ENCODE data around the gene NUCB1. TPM values are rescaled to one million over a fixed set of nuclear protein-coding genes. Genes with fewer than 3 reads are reported as not detected.
A peak's percentile ranks its signal among the peaks of the same experiment; 100 is the strongest.

The NUCB1 gene
- total RNA-seq (107 TPM), polyA plus RNA-seq (478 TPM)

GRCh38 chr19:48899781-48900476 is at the start of gene NUCB1:
Gene NUCB1 (plus strand): TSS chr19:48900312. CDS start chr19:48900797, 485 bp downstream.
- H3K4me1 ChIP-seq (ENCODE audit: insufficient read depth), result peaks cover 2% of the 10 kb centered on the region
- H3K27ac ChIP-seq (ENCODE audit: low read depth), result peak within 1 kb of the TSS; percentile 68
- peak within 1 kb of the TSS; percentile 69 for H3K4me3 ChIP-seq (ENCODE audit: low read depth, low read length)
- DNase-seq (ENCODE audit: extremely low spot score), result peak; percentile 99
- WGBS, result 7% methylated on average over 34 of the region's 34 CpGs
- H3K36me3 ChIP-seq (ENCODE audit: insufficient read depth), result no peaks in the 10 kb centered on the region

- H3K4me1 ChIP-seq (ENCODE audit: insufficient read depth), result no peaks in the 10 kb centered on the region
- no peak for DNase-seq (ENCODE audit: extremely low spot score)
- WGBS, result 88% methylated on average over 4 of the region's 4 CpGs
- H3K4me3 ChIP-seq (ENCODE audit: low read depth, low read length), result no peak overlapping the region
- H3K27ac ChIP-seq (ENCODE audit: low read depth), result no peak overlapping the region
- H3K36me3 ChIP-seq (ENCODE audit: insufficient read depth), result peaks cover 4% of the 10 kb centered on the region
Measured at GRCh38 chr19:48852292-48852691, 47.8 kb upstream of the NUCB1 start.

GRCh38 chr19:48853483-48853882 is 46.6 kb upstream of the NUCB1 start:
- H3K27ac ChIP-seq (ENCODE audit: low read depth), result no peak overlapping the region
- peaks cover 4% of the 10 kb centered on the region for H3K36me3 ChIP-seq (ENCODE audit: insufficient read depth)
- no peaks in the 10 kb centered on the region for H3K4me1 ChIP-seq (ENCODE audit: insufficient read depth)
- no peak for DNase-seq (ENCODE audit: extremely low spot score)
- no peak overlapping the region for H3K4me3 ChIP-seq (ENCODE audit: low read depth, low read length)
- WGBS, result 91% methylated on average over 8 of the region's 8 CpGs

- 82% methylated on average over 7 of the region's 7 CpGs for WGBS
- Histone ChIP-seq H3K4me3 (ENCODE audit: low read depth, low read length) (no peak overlapping the region), H3K4me1 (ENCODE audit: insufficient read depth) (no peaks in the 10 kb centered on the region), H3K27ac (ENCODE audit: low read depth) (no peak overlapping the region), H3K36me3 (ENCODE audit: insufficient read depth) (peaks cover 4% of the 10 kb centered on the region)
- DNase-seq (ENCODE audit: extremely low spot score), result no peak
Measured at GRCh38 chr19:48854103-48854502, 46.0 kb upstream of the NUCB1 start.

GRCh38 chr19:48856921-48857320 is 43.2 kb upstream of the NUCB1 start:
- peaks cover 4% of the 10 kb centered on the region for H3K36me3 ChIP-seq (ENCODE audit: insufficient read depth)
- H3K4me1 ChIP-seq (ENCODE audit: insufficient read depth), result no peaks in the 10 kb centered on the region
- DNase-seq (ENCODE audit: extremely low spot score), result no peak
- no peak overlapping the region for H3K27ac ChIP-seq (ENCODE audit: low read depth)
- WGBS, result 96% methylated on average over 6 of the region's 6 CpGs
- no peak overlapping the region for H3K4me3 ChIP-seq (ENCODE audit: low read depth, low read length)

- DNase-seq (ENCODE audit: extremely low spot score), result no peak
- Histone ChIP-seq H3K4me3 (ENCODE audit: low read depth, low read length) (no peak overlapping the region), H3K4me1 (ENCODE audit: insufficient read depth) (no peaks in the 10 kb centered on the region), H3K27ac (ENCODE audit: low read depth) (no peak overlapping the region), H3K36me3 (ENCODE audit: insufficient read depth) (no peaks in the 10 kb centered on the region)
- WGBS, result 52% methylated on average over 34 of the region's 34 CpGs
Measured at GRCh38 chr19:48858984-48859710, 41.0 kb upstream of the NUCB1 start.

GRCh38 chr19:48859711-48860572 is 40.2 kb upstream of the NUCB1 start:
- H3K4me1 ChIP-seq (ENCODE audit: insufficient read depth), result no peaks in the 10 kb centered on the region
- H3K27ac ChIP-seq (ENCODE audit: low read depth), result no peak overlapping the region
- H3K36me3 ChIP-seq (ENCODE audit: insufficient read depth), result no peaks in the 10 kb centered on the region
- no peak for DNase-seq (ENCODE audit: extremely low spot score)
- no peak overlapping the region for H3K4me3 ChIP-seq (ENCODE audit: low read depth, low read length)
- 81% methylated on average over 30 of the region's 30 CpGs for WGBS

- Histone ChIP-seq H3K27ac (ENCODE audit: low read depth) (no peak overlapping the region), H3K36me3 (ENCODE audit: insufficient read depth) (no peaks in the 10 kb centered on the region), H3K4me1 (ENCODE audit: insufficient read depth) (no peaks in the 10 kb centered on the region), H3K4me3 (ENCODE audit: low read depth, low read length) (no peak overlapping the region)
- 84% methylated on average over 18 of the region's 18 CpGs for WGBS
- DNase-seq (ENCODE audit: extremely low spot score), result no peak
Measured at GRCh38 chr19:48861313-48861712, 38.8 kb upstream of the NUCB1 start.

GRCh38 chr19:48862827-48863226 is 37.3 kb upstream of the NUCB1 start:
- Histone ChIP-seq H3K27ac (ENCODE audit: low read depth) (no peak overlapping the region), H3K4me1 (ENCODE audit: insufficient read depth) (no peaks in the 10 kb centered on the region), H3K36me3 (ENCODE audit: insufficient read depth) (no peaks in the 10 kb centered on the region), H3K4me3 (ENCODE audit: low read depth, low read length) (no peak overlapping the region)
- DNase-seq (ENCODE audit: extremely low spot score), result no peak
- WGBS, result 83% methylated on average over 7 of the region's 7 CpGs

- no peak for DNase-seq (ENCODE audit: extremely low spot score)
- Histone ChIP-seq H3K36me3 (ENCODE audit: insufficient read depth) (no peaks in the 10 kb centered on the region), H3K4me1 (ENCODE audit: insufficient read depth) (peaks cover 1% of the 10 kb centered on the region), H3K4me3 (ENCODE audit: low read depth, low read length) (no peak overlapping the region), H3K27ac (ENCODE audit: low read depth) (no peak overlapping the region)
- WGBS, result 60% methylated on average over 6 of the region's 6 CpGs
Measured at GRCh38 chr19:48866692-48867091, 33.4 kb upstream of the NUCB1 start.

GRCh38 chr19:48867123-48867745 is 32.9 kb upstream of the NUCB1 start:
- DNase-seq (ENCODE audit: extremely low spot score), result no peak
- H3K27ac ChIP-seq (ENCODE audit: low read depth), result no peak overlapping the region
- 63% methylated on average over 14 of the region's 14 CpGs for WGBS
- no peaks in the 10 kb centered on the region for H3K36me3 ChIP-seq (ENCODE audit: insufficient read depth)
- peaks cover 3% of the 10 kb centered on the region for H3K4me1 ChIP-seq (ENCODE audit: insufficient read depth)
- H3K4me3 ChIP-seq (ENCODE audit: low read depth, low read length), result no peak overlapping the region

GRCh38 chr19:48867746-48868113 is 32.4 kb upstream of the NUCB1 start:
- no peak for DNase-seq (ENCODE audit: extremely low spot score)
- no peak overlapping the region for H3K27ac ChIP-seq (ENCODE audit: low read depth)
- 52% methylated on average over 7 of the region's 7 CpGs for WGBS
- peaks cover 3% of the 10 kb centered on the region for H3K4me1 ChIP-seq (ENCODE audit: insufficient read depth)
- H3K4me3 ChIP-seq (ENCODE audit: low read depth, low read length), result no peak overlapping the region
- H3K36me3 ChIP-seq (ENCODE audit: insufficient read depth), result no peaks in the 10 kb centered on the region

GRCh38 chr19:48868114-48868886 is 31.8 kb upstream of the NUCB1 start, which contains the start of gene PLEKHA4:
Gene PLEKHA4 (minus strand): TSS chr19:48868617. CDS start chr19:48867620, 997 bp downstream.
- no peak for DNase-seq (ENCODE audit: extremely low spot score)
- Histone ChIP-seq H3K27ac (ENCODE audit: low read depth) (peak within 1 kb of the TSS; percentile 53), H3K36me3 (ENCODE audit: insufficient read depth) (no peaks in the 10 kb centered on the region), H3K4me3 (ENCODE audit: low read depth, low read length) (no peak within 1 kb of the TSS), H3K4me1 (ENCODE audit: insufficient read depth) (peaks cover 4% of the 10 kb centered on the region)
- WGBS, result 24% methylated on average over 11 of the region's 11 CpGs

All from urinary bladder (tissue), 4 donors.